ENCODE data around the gene C21orf58.

DNA sequence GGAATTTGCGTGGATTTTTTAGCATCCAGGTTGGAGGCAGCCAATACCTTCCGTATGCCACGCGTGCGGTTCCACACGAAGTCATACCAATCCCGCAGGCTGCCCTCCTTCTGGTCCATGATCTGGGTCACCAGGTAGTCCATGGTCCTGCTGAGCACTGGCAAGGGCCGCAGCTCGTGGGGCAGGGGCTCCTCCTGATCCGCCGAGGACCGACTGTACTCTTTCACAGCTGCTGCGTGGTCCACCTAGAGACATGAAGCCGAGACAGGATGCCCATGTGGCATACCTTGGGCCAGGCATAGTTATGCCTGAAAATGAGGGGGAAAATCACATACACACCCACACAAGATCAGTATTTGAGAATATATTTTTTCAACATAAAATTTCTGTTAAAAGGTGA, 50.3 kb downstream of the C21orf58 start:
- TF ChIP-seq, protein P1, sequence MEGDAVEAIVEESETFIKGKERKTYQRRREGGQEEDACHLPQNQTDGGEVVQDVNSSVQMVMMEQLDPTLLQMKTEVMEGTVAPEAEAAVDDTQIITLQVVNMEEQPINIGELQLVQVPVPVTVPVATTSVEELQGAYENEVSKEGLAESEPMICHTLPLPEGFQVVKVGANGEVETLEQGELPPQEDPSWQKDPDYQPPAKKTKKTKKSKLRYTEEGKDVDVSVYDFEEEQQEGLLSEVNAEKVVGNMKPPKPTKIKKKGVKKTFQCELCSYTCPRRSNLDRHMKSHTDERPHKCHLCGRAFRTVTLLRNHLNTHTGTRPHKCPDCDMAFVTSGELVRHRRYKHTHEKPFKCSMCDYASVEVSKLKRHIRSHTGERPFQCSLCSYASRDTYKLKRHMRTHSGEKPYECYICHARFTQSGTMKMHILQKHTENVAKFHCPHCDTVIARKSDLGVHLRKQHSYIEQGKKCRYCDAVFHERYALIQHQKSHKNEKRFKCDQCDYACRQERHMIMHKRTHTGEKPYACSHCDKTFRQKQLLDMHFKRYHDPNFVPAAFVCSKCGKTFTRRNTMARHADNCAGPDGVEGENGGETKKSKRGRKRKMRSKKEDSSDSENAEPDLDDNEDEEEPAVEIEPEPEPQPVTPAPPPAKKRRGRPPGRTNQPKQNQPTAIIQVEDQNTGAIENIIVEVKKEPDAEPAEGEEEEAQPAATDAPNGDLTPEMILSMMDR (IDR thresholded peaks at IDR 0.05; ENCODE audit: borderline replicate concordance, extremely low read depth, low read length, poor library complexity, severe bottlenecking): no peak
- no peak for TF ChIP-seq EZH2 (IDR thresholded peaks at IDR 0.05; ENCODE audit: borderline replicate concordance, low read depth, low read length, severe bottlenecking)
